Caco-2 (cell line): ENCODE results near the gene C10orf67. TPM values are rescaled to one million over a fixed set of nuclear protein-coding genes. Genes with fewer than 3 reads are reported as not detected.

Experiments used
- BruUV-seq: library from RNA; stranded (reverse); fragments of 400-500 nt; replicated peaks from 2 replicates; lab custom pipeline; 2021; lab: Mats Ljungman, UMichigan
- CTCF ChIA-PET: fragments of 300-600 bp; sonication (Branson Sonifier 250); formaldehyde crosslinking; loops from one replicate; lab custom pipeline; 2022; ENCODE audit warnings: antibody characterized with exemption; lab: Charles Lee
- POLR2A ChIA-PET: fragments of 300-600 bp; sonication (Branson Sonifier 250); formaldehyde crosslinking; loops from one replicate; lab custom pipeline; 2022; ENCODE audit warnings: antibody characterized with exemption; lab: Charles Lee
- DNase-seq, 2 experiments: peaks; one replicate each; pipeline versions ENCODE4 v3.0.0 to v3.0.0-alpha.2; 2020 to 2022
- H3K27me3 ChIP-seq: replicated peaks from 2 replicates; pipeline ENCODE4 v1.6.0; 2011; ENCODE audit warnings: low read length; ENCODE audit not compliant: control insufficient read depth, insufficient read depth
- H3K36me3 ChIP-seq: 2 replicates; pipeline ENCODE4 v1.5.1; 2011; ENCODE audit warnings: low read length; ENCODE audit not compliant: control insufficient read depth, insufficient read depth
- H3K4me1 ChIP-seq: fragments of 250-450 bp; sonication (Bioruptor Pico); 2 replicates; pipeline ENCODE4 v1.5.1; 2020; ENCODE audit warnings: mild to moderate bottlenecking
- H3K4me3 ChIP-seq: 2 replicates; pipeline ENCODE4 v1.5.1; 2011; ENCODE audit warnings: low read depth, mild to moderate bottlenecking, control low read depth, low read length
- H3K9me3 ChIP-seq: fragments of 250-450 bp; sonication (Bioruptor Pico); 2 replicates; pipeline ENCODE4 v1.5.1; 2020; ENCODE audit warnings: mild to moderate bottlenecking, moderate library complexity
- H3K27ac Mint-ChIP-seq: one replicate; pipeline ENCODE4 v1.8.0; 2022; ENCODE audit warnings: mixed read lengths; ENCODE audit not compliant: unreplicated experiment
- H3K27me3 Mint-ChIP-seq: one replicate; pipeline ENCODE4 v1.8.0; 2022; ENCODE audit warnings: mixed read lengths; ENCODE audit not compliant: insufficient read depth, unreplicated experiment
- H3K36me3 Mint-ChIP-seq: one replicate; pipeline ENCODE4 v1.8.0; 2022; ENCODE audit warnings: mild to moderate bottlenecking, mixed read lengths; ENCODE audit not compliant: insufficient read depth, unreplicated experiment
- H3K4me1 Mint-ChIP-seq: one replicate; pipeline ENCODE4 v1.8.0; 2022; ENCODE audit warnings: low read depth, mixed read lengths; ENCODE audit not compliant: unreplicated experiment
- H3K4me3 Mint-ChIP-seq: one replicate; pipeline ENCODE4 v1.8.0; 2022; ENCODE audit warnings: mild to moderate bottlenecking, moderate library complexity, mixed read lengths; ENCODE audit not compliant: unreplicated experiment
- H3K9me3 Mint-ChIP-seq: one replicate; pipeline ENCODE4 v1.8.0; 2022; ENCODE audit warnings: mixed read lengths; ENCODE audit not compliant: unreplicated experiment
- intact Hi-C: fragments of 100-400 bp; cut with micrococcal nuclease; formaldehyde crosslinking; loops from one replicate; pipeline ENCODE4 v1.10.0; 2022; ENCODE audit not compliant: unreplicated experiment
- total RNA-seq: library from RNA; stranded (reverse); gene quantifications from 2 replicates; pipeline ENCODE4 v1.2.3, GENCODE V29; 2022
- TF ChIP-seq, protein P1 (sequence below), 2 experiments: fragments of 200-600 bp in 1 of 2; IDR thresholded peaks; 1 replicate in 1 of 2; 2 replicates in 1 of 2; pipeline versions ENCODE4 v1.5.1 to v1.8.0; 2011 to 2022; ENCODE audit warnings: antibody characterized with exemption in 1 of 2, control low read depth in 1 of 2, inconsistent platforms in 1 of 2, low read depth in 1 of 2, low read length in 1 of 2, mild to moderate bottlenecking in 1 of 2, moderate library complexity in 1 of 2; ENCODE audit not compliant: insufficient read depth in 1 of 2, severe bottlenecking in 1 of 2, unreplicated experiment in 1 of 2

C10orf67 gene
- total RNA-seq, 1 experiment from 2014 or later: not detected

GRCh38 chr10:23190872-23191763, 153.5 kb downstream of the C10orf67 start:
- H3K36me3 Mint-ChIP-seq: no peaks in the 10 kb centered on the region
- H3K4me3 ChIP-seq: no peak overlapping the region
- no peaks in the 10 kb centered on the region for H3K27me3 Mint-ChIP-seq
- POLR2A ChIA-PET: no interaction called here
- no peaks in the 10 kb centered on the region for H3K9me3 Mint-ChIP-seq
- no peaks in the 10 kb centered on the region for H3K27me3 ChIP-seq
- no peaks in the 10 kb centered on the region for H3K4me1 Mint-ChIP-seq
- BruUV-seq: no TSS peak
- peaks cover 11% of the 10 kb centered on the region for H3K4me1 ChIP-seq
- CTCF ChIA-PET: no interaction called here
- H3K27ac Mint-ChIP-seq: no peak overlapping the region
- H3K36me3 ChIP-seq: no peaks in the 10 kb centered on the region
- H3K4me3 Mint-ChIP-seq: no peak overlapping the region
- TF ChIP-seq, protein P1, sequence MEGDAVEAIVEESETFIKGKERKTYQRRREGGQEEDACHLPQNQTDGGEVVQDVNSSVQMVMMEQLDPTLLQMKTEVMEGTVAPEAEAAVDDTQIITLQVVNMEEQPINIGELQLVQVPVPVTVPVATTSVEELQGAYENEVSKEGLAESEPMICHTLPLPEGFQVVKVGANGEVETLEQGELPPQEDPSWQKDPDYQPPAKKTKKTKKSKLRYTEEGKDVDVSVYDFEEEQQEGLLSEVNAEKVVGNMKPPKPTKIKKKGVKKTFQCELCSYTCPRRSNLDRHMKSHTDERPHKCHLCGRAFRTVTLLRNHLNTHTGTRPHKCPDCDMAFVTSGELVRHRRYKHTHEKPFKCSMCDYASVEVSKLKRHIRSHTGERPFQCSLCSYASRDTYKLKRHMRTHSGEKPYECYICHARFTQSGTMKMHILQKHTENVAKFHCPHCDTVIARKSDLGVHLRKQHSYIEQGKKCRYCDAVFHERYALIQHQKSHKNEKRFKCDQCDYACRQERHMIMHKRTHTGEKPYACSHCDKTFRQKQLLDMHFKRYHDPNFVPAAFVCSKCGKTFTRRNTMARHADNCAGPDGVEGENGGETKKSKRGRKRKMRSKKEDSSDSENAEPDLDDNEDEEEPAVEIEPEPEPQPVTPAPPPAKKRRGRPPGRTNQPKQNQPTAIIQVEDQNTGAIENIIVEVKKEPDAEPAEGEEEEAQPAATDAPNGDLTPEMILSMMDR (IDR thresholded peaks at IDR 0.05; ENCODE audit: insufficient read depth in 1 of 2, low read depth in 1 of 2, low read length in 1 of 2, severe bottlenecking in 1 of 2, unreplicated experiment in 1 of 2): no peak
- DNase-seq: no peak
- H3K9me3 ChIP-seq: peaks cover 7% of the 10 kb centered on the region; the same call in 1 of the 2 replicates
- intact Hi-C loops: no loop called here

- no peak overlapping the region for H3K4me3 Mint-ChIP-seq
- DNase-seq: no peak
- intact Hi-C loops: no loop called here
- ChIA-PET CTCF (no interaction called here), POLR2A (no interaction called here)
- H3K9me3 Mint-ChIP-seq: no peaks in the 10 kb centered on the region
- no peaks in the 10 kb centered on the region for H3K36me3 Mint-ChIP-seq
- H3K27me3 ChIP-seq: no peaks in the 10 kb centered on the region
- H3K27ac Mint-ChIP-seq: no peak overlapping the region
- no peak overlapping the region for H3K4me3 ChIP-seq
- H3K9me3 ChIP-seq: peaks cover 1% of the 10 kb centered on the region; the same call in 1 of the 2 replicates
- peaks cover 12% of the 10 kb centered on the region for H3K4me1 ChIP-seq
- no TSS peak for BruUV-seq
- H3K4me1 Mint-ChIP-seq: no peaks in the 10 kb centered on the region
- TF ChIP-seq, protein P1 (IDR thresholded peaks at IDR 0.05; ENCODE audit: insufficient read depth in 1 of 2, low read depth in 1 of 2, low read length in 1 of 2, severe bottlenecking in 1 of 2, unreplicated experiment in 1 of 2): no peak
- no peaks in the 10 kb centered on the region for H3K27me3 Mint-ChIP-seq
- no peaks in the 10 kb centered on the region for H3K36me3 ChIP-seq
These were observed 155.6 kb downstream of the C10orf67 start for GRCh38 chr10:23189024-23189423.

- Mint-ChIP-seq H3K4me3 (no peak overlapping the region), H3K4me1 (no peaks in the 10 kb centered on the region), H3K36me3 (no peaks in the 10 kb centered on the region), H3K27me3 (no peaks in the 10 kb centered on the region), H3K9me3 (no peaks in the 10 kb centered on the region), H3K27ac (no peak overlapping the region)
- Histone ChIP-seq H3K36me3 (no peaks in the 10 kb centered on the region), H3K4me3 (no peak overlapping the region), H3K9me3 (no peaks in the 10 kb centered on the region), H3K27me3 (no peaks in the 10 kb centered on the region), H3K4me1 (peaks cover 12% of the 10 kb centered on the region)
- POLR2A ChIA-PET: no interaction called here
- no TSS peak for BruUV-seq
- TF ChIP-seq, protein P1 (IDR thresholded peaks at IDR 0.05; ENCODE audit: insufficient read depth in 1 of 2, low read depth in 1 of 2, low read length in 1 of 2, severe bottlenecking in 1 of 2, unreplicated experiment in 1 of 2): no peak
- intact Hi-C loops: no loop called here
- CTCF ChIA-PET: interaction anchor here (0.6 to 1.0 kb wide), 2 partner anchors 29 to 218 kb away, joined by 4 to 9 read pairs; no protein-coding TSS in a partner anchor
- no peak for DNase-seq
These were observed 157.4 kb downstream of the C10orf67 start for GRCh38 chr10:23187155-23187554.
